Measurements from ENCODE around the gene TGFB1I1. TPM values are rescaled to one million over a fixed set of nuclear protein-coding genes. Genes with fewer than 3 reads are reported as not detected.
"Not testable (repeated sequence)": the region's sequence is repeated elsewhere in the genome, so short reads cannot be mapped to it uniquely, and the experiment has no call there.

The TGFB1I1 gene
- total RNA-seq, 3 donors from 2014 or later (not counting 1 experiment from before 2014, with no cell fraction given) = 0.72 to 1.3 (median 0.78) TPM

DNA sequence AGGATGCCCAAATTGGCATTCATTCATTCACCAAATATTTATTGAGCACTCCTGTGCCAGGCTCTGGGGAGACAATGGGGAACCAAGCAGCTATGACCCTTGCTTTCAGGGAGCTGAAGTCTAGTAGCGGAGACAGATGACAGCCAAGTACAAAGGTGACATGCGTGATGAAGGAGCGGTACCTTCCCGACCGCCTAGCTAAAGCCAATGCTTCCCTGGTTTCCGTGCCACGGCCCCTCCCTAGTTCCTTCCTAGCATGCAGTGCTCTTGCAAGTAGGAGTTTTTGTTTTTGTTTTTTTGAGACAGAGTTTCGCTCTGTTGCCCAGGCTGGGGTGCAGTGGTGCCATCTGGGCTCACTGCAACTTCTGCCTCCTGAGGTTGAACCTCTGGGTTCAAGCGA lies 7.8 kb downstream of the TGFB1I1 start:
- no peak for ATAC-seq
- peaks cover 24% of the 10 kb centered on the region for H3K4me1 ChIP-seq (ENCODE audit: control insufficient read depth, insufficient read depth, low read length)

DNA sequence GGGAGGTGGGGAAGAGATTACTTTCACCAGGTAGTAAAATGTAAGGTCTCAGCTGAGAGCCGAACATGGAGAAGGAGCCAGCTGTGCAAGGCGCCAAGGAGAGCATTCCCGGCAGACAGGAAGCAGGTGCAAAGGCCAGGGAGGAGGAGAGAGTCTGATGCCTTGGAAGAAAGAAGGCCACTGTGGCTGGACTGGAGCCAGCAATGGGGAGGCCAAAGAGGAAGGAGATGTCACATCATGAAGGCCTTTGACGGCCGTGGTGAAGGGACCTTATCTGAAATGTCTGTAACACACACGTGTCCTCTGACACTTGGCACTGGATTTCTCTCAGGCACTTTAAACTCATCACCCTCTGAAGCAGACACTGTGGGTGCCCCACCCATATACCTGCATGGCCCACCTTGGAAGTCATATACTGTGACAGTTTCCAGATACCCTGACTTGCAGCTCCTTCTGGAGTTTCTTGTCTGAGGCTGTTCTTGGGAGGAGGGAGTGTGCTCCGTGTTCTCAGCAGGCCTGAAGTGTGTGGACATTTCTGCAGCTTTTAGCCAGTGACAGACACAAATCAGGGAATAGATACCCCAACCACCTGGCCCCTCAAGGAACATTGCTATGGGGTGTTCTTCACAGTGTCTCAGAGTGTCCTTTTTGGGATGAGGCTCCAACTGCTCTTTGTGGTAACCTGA lies 9.0 kb downstream of the TGFB1I1 start:
- no peaks in the 10 kb centered on the region for H3K27me3 ChIP-seq (ENCODE audit: control insufficient read depth, insufficient read depth, low read length)
- Mint-ChIP-seq H3K4me3 (no peak overlapping the region), H3K4me1 (peaks cover 5 to 20% of the 10 kb centered on the region in 2 donors), H3K27ac (no peak overlapping the region), H3K27me3 (ENCODE audit: low read depth in 2 of 2) (peaks cover 5 to 12% of the 10 kb centered on the region in 2 donors), H3K36me3 (no peaks in the 10 kb centered on the region), H3K9me3 (no peaks in the 10 kb centered on the region)
- DNase-seq = no peak
- intact Hi-C loops (cut with micrococcal nuclease) = no loop called here
- no peak overlapping the region for H3K4me3 ChIP-seq (ENCODE audit: low read length)
- H3K9me3 ChIP-seq (ENCODE audit: control insufficient read depth, insufficient read depth, low read length) = no peaks in the 10 kb centered on the region
- 45% methylated on average over 7 of the region's 7 CpGs for WGBS (ENCODE audit: insufficient coverage)
- peaks cover 18% of the 10 kb centered on the region for H3K4me1 ChIP-seq (ENCODE audit: control insufficient read depth, insufficient read depth, low read length)
- no peak overlapping the region for H3K27ac ChIP-seq (ENCODE audit: low read length)
- H3K36me3 ChIP-seq (ENCODE audit: control insufficient read depth, insufficient read depth, low read length) = no peaks in the 10 kb centered on the region
- no peak for ATAC-seq
- TF ChIP-seq, protein P1, sequence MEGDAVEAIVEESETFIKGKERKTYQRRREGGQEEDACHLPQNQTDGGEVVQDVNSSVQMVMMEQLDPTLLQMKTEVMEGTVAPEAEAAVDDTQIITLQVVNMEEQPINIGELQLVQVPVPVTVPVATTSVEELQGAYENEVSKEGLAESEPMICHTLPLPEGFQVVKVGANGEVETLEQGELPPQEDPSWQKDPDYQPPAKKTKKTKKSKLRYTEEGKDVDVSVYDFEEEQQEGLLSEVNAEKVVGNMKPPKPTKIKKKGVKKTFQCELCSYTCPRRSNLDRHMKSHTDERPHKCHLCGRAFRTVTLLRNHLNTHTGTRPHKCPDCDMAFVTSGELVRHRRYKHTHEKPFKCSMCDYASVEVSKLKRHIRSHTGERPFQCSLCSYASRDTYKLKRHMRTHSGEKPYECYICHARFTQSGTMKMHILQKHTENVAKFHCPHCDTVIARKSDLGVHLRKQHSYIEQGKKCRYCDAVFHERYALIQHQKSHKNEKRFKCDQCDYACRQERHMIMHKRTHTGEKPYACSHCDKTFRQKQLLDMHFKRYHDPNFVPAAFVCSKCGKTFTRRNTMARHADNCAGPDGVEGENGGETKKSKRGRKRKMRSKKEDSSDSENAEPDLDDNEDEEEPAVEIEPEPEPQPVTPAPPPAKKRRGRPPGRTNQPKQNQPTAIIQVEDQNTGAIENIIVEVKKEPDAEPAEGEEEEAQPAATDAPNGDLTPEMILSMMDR (IDR thresholded peaks at IDR 0.05) = no peak

More for the DNA sequence above, 7.8 kb downstream of the TGFB1I1 start:
- H3K36me3 Mint-ChIP-seq = no peaks in the 10 kb centered on the region
- peaks cover 0 to 9% of the 10 kb centered on the region in 2 donors for H3K27me3 Mint-ChIP-seq (ENCODE audit: low read depth in 2 of 2)
- H3K4me3 ChIP-seq (ENCODE audit: low read length) = no peak overlapping the region
- intact Hi-C loops (cut with micrococcal nuclease) = no loop called here
- no peaks in the 10 kb centered on the region for H3K9me3 Mint-ChIP-seq
- peaks cover 5 to 21% of the 10 kb centered on the region in 2 donors for H3K4me1 Mint-ChIP-seq
- H3K4me3 Mint-ChIP-seq = peak overlapping the region; percentile 22
- H3K27me3 ChIP-seq (ENCODE audit: control insufficient read depth, insufficient read depth, low read length) = no peaks in the 10 kb centered on the region
- H3K27ac Mint-ChIP-seq = no peak overlapping the region
- H3K27ac ChIP-seq (ENCODE audit: low read length) = no peak overlapping the region
- WGBS (ENCODE audit: insufficient coverage) = 95% methylated on average over 9 of the region's 9 CpGs
- H3K36me3 ChIP-seq (ENCODE audit: control insufficient read depth, insufficient read depth, low read length) = no peaks in the 10 kb centered on the region
- TF ChIP-seq, protein P1 (IDR thresholded peaks at IDR 0.05) = no peak
- no peaks in the 10 kb centered on the region for H3K9me3 ChIP-seq (ENCODE audit: control insufficient read depth, insufficient read depth, low read length)
- no peak for DNase-seq

DNA sequence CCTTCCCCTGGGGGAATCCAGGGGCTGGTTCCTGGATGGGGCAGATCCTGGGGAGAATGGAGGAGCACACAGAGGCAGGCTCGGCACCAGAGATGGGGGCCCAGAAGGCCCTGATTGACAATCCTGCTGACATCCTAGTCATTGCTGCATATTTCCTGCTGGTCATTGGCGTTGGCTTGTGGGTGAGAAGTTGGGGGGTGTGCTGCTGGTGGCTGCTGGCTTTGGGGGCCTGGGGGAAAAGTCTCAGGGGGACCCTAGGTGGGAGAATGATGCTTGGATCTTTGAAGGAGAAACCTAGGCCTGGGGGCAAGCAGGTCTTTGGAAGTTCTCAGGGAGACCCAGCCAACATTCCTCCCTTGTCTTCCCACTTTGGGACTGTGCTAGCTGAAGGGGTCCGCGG lies 11.1 kb downstream of the TGFB1I1 start, which contains the start of gene SLC5A2:
TSS of gene SLC5A2 (plus strand) at position 43 of the 400 bp plus-strand sequence. CDS start at position 57, 14 bp downstream.
- H3K4me3 Mint-ChIP-seq = no peak within 1 kb of the TSS
- Histone ChIP-seq H3K4me3 (ENCODE audit: low read length) (no peak within 1 kb of the TSS), H3K36me3 (ENCODE audit: control insufficient read depth, insufficient read depth, low read length) (no peaks in the 10 kb centered on the region), H3K9me3 (ENCODE audit: control insufficient read depth, insufficient read depth, low read length) (no peaks in the 10 kb centered on the region), H3K27me3 (ENCODE audit: control insufficient read depth, insufficient read depth, low read length) (no peaks in the 10 kb centered on the region), H3K4me1 (ENCODE audit: control insufficient read depth, insufficient read depth, low read length) (peaks cover 16% of the 10 kb centered on the region), H3K27ac (ENCODE audit: low read length) (no peak within 1 kb of the TSS)
- DNase-seq (no peak), ATAC-seq (no peak)
- H3K9me3 Mint-ChIP-seq = no peaks in the 10 kb centered on the region
- intact Hi-C loops (cut with micrococcal nuclease) = no loop called here
- H3K27ac Mint-ChIP-seq = no peak within 1 kb of the TSS
- 92% methylated on average over 4 of the region's 4 CpGs for WGBS (ENCODE audit: insufficient coverage)
- no peaks in the 10 kb centered on the region for H3K36me3 Mint-ChIP-seq
- TF ChIP-seq, protein P1 (IDR thresholded peaks at IDR 0.05) = no peak
- H3K27me3 Mint-ChIP-seq (ENCODE audit: low read depth in 2 of 2) = peaks cover 10 to 15% of the 10 kb centered on the region in 2 donors
- peaks cover 7% of the 10 kb centered on the region in 2 donors for H3K4me1 Mint-ChIP-seq

DNA sequence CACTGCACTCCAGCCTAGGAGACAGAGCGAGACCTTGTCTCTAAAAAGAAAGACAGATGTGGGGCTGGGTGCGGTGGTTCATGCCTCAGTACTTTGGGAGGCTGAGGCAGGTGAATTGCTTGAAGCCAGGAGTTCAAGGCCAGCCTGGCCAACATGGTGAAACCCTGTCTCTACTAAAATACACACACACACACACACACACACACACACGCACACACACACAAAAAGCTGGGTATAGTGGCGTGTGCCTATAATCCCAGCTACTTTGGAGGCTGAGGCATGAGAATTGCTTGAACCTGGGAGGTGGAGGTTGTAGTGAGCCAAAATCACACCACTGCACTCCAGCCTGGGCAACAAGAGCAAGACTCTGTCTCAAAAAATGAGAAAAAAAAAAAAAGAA lies 12.1 kb downstream of the TGFB1I1 start:
- H3K27ac Mint-ChIP-seq; H3K36me3 ChIP-seq (ENCODE audit: control insufficient read depth, insufficient read depth, low read length); intact Hi-C loops (cut with micrococcal nuclease); H3K36me3 Mint-ChIP-seq; H3K9me3 Mint-ChIP-seq; H3K4me3 Mint-ChIP-seq; H3K4me3 ChIP-seq (ENCODE audit: low read length); H3K9me3 ChIP-seq (ENCODE audit: control insufficient read depth, insufficient read depth, low read length); DNase-seq; H3K4me1 Mint-ChIP-seq; H3K27me3 ChIP-seq (ENCODE audit: control insufficient read depth, insufficient read depth, low read length); ATAC-seq; H3K27ac ChIP-seq (ENCODE audit: low read length): not testable (repeated sequence)
- H3K4me1 ChIP-seq (ENCODE audit: control insufficient read depth, insufficient read depth, low read length) = peaks cover 19% of the 10 kb centered on the region
- peaks cover 10 to 15% of the 10 kb centered on the region in 2 donors for H3K27me3 Mint-ChIP-seq (ENCODE audit: low read depth in 2 of 2)
- WGBS (ENCODE audit: insufficient coverage) = 83% methylated on average over 2 of the region's 4 CpGs
